MV-4-11 (cell line): ENCODE data around the gene RAB31.
"Not testable (repeated sequence)": the region's sequence is repeated elsewhere in the genome, so short reads cannot be mapped to it uniquely, and the experiment has no call there.

Source experiments
- DNase-seq: peaks from one replicate; lab custom pipeline; 2025; lab: John Stamatoyannopoulos, UW

Gene RAB31

GRCh38 chr18:9758624-9759075, 50.5 kb downstream of the RAB31 start:
- DNase-seq = peak; percentile 44

GRCh38 chr18:9760641-9761040, 52.5 kb downstream of the RAB31 start:
- DNase-seq = peak; percentile 61

- peak; percentile 95 for DNase-seq
These were observed 54.4 kb downstream of the RAB31 start for GRCh38 chr18:9762526-9762925.

- DNase-seq = no peak
These were observed 55.1 kb downstream of the RAB31 start for GRCh38 chr18:9763157-9763556.

GRCh38 chr18:9764011-9764481, 55.9 kb downstream of the RAB31 start:
- no peak for DNase-seq

GRCh38 chr18:9765501-9765900, 57.4 kb downstream of the RAB31 start:
- no peak for DNase-seq

- peak; percentile 77 for DNase-seq
These were observed 58.0 kb downstream of the RAB31 start for GRCh38 chr18:9766076-9766481.

GRCh38 chr18:9766740-9767139, 58.6 kb downstream of the RAB31 start:
- DNase-seq = no peak

GRCh38 chr18:9768071-9768691, 60.1 kb downstream of the RAB31 start:
- not testable (repeated sequence) for DNase-seq

- DNase-seq = not testable (repeated sequence)
These were observed 62.0 kb downstream of the RAB31 start for GRCh38 chr18:9770111-9770510.

GRCh38 chr18:9771261-9771976, 63.3 kb downstream of the RAB31 start:
- DNase-seq = peak; percentile 89

- DNase-seq = peak; percentile 48
These were observed 64.0 kb downstream of the RAB31 start for GRCh38 chr18:9771977-9772660.

- no peak for DNase-seq
These were observed 65.0 kb downstream of the RAB31 start for GRCh38 chr18:9772847-9773677.

GRCh38 chr18:9774150-9774549, 66.0 kb downstream of the RAB31 start:
- DNase-seq = no peak

GRCh38 chr18:9775178-9775577, 67.1 kb downstream of the RAB31 start:
- DNase-seq = peak; percentile 89

- peak; percentile 80 for DNase-seq
These were observed 71.5 kb downstream of the RAB31 start for GRCh38 chr18:9779630-9780029.

GRCh38 chr18:9782073-9782857, 74.2 kb downstream of the RAB31 start:
- peak; percentile 97 for DNase-seq

GRCh38 chr18:9786631-9787030, 78.5 kb downstream of the RAB31 start:
- DNase-seq = peak; percentile 8

- peak; percentile 28 for DNase-seq
These were observed 78.9 kb downstream of the RAB31 start for GRCh38 chr18:9787036-9787435.

- peak; percentile 85 for DNase-seq
These were observed 79.6 kb downstream of the RAB31 start for GRCh38 chr18:9787712-9788111.

- DNase-seq = no peak
These were observed 80.0 kb downstream of the RAB31 start for GRCh38 chr18:9788140-9788539.
